Urinary bladder (tissue), 4 donors: Measurements from ENCODE around the gene CTSD. TPM values are rescaled to one million over a fixed set of nuclear protein-coding genes. Genes with fewer than 3 reads are reported as not detected.
"Not testable (repeated sequence)": the region's sequence is repeated elsewhere in the genome, so short reads cannot be mapped to it uniquely, and the experiment has no call there.

Experiments used
- DNase-seq: peaks from one replicate; pipeline ENCODE4 v3.0.0-alpha.2; 2015; ENCODE audit errors: extremely low spot score
- H3K27ac ChIP-seq: one replicate; pipeline ENCODE4 v1.5.1; 2013; ENCODE audit warnings: low read depth, mild to moderate bottlenecking, moderate library complexity
- H3K36me3 ChIP-seq: one replicate; pipeline ENCODE4 v1.6.1; 2013; ENCODE audit warnings: mild to moderate bottlenecking, moderate library complexity; ENCODE audit not compliant: insufficient read depth
- H3K4me1 ChIP-seq: one replicate; pipeline ENCODE4 v1.6.1; 2013; ENCODE audit warnings: mild to moderate bottlenecking, moderate library complexity; ENCODE audit not compliant: insufficient read depth
- H3K4me3 ChIP-seq: one replicate; pipeline ENCODE4 v1.5.1; 2013; ENCODE audit warnings: low read depth, low read length
- WGBS: extraction: QIAGEN DNeasy Blood & Tissue Kit; methylation state at CpG from one replicate; pipeline ENCODE4 v1.1.7; 2013; 5-methylcytosine and 5-hydroxymethylcytosine counted together
- polyA plus RNA-seq: library from polyadenylated mRNA; stranded (reverse); fragments of 200-250 nt; gene quantifications from one replicate; pipeline ENCODE4 v1.2.3, GENCODE V29; 2013
- total RNA-seq: library from RNA; depleted of rRNA; stranded (reverse); fragments of >200 nt; gene quantifications from one replicate; pipeline ENCODE4 v1.2.3, GENCODE V29; 2014
- donor health status: healthy with polysubstance abuse.
- donor health status: healthy.

CTSD gene
- total and polyA plus RNA-seq, 2 donors, result 76.4 to 495 TPM

GRCh38 chr11:1769304-1769936 lies 5.7 kb upstream of the CTSD start:
- H3K27ac ChIP-seq, H3K4me1 ChIP-seq, H3K36me3 ChIP-seq, DNase-seq, H3K4me3 ChIP-seq: not testable (repeated sequence)
- WGBS, result 68% methylated on average over 9 of the region's 9 CpGs

- no peak overlapping the region for H3K4me3 ChIP-seq
- 80% methylated on average over 7 of the region's 7 CpGs for whole genome bisulfite sequencing
- no peak overlapping the region for H3K27ac ChIP-seq
- DNase-seq, result no peak
- no peaks in the 10 kb centered on the region for H3K36me3 ChIP-seq
- no peaks in the 10 kb centered on the region for H3K4me1 ChIP-seq
Observed at GRCh38 chr11:1768141-1768469, 4.4 kb upstream of the CTSD start.

GRCh38 chr11:1767399-1768140 lies 3.8 kb upstream of the CTSD start:
- Histone ChIP-seq H3K36me3 (no peaks in the 10 kb centered on the region), H3K4me3 (no peak overlapping the region), H3K27ac (no peak overlapping the region), H3K4me1 (no peaks in the 10 kb centered on the region)
- DNase-seq, result no peak
- 87% methylated on average over 19 of the region's 19 CpGs for WGBS

GRCh38 chr11:1766719-1767398 lies 3.1 kb upstream of the CTSD start:
- DNase-seq, result no peak
- Histone ChIP-seq H3K4me1 (no peaks in the 10 kb centered on the region), H3K36me3 (no peaks in the 10 kb centered on the region), H3K27ac (no peak overlapping the region), H3K4me3 (no peak overlapping the region)
- WGBS, result 91% methylated on average over 22 of the region's 22 CpGs

GRCh38 chr11:1765871-1766718 lies 2.4 kb upstream of the CTSD start:
- 86% methylated on average over 28 of the region's 28 CpGs for WGBS
- Histone ChIP-seq H3K36me3 (no peaks in the 10 kb centered on the region), H3K27ac (no peak overlapping the region), H3K4me1 (no peaks in the 10 kb centered on the region), H3K4me3 (no peak overlapping the region)
- no peak for DNase-seq

- DNase-seq, result no peak
- no peaks in the 10 kb centered on the region for H3K36me3 ChIP-seq
- H3K27ac ChIP-seq, result peak overlapping the region; percentile 79
- WGBS, result 3% methylated on average over 32 of the region's 32 CpGs
- H3K4me1 ChIP-seq, result no peaks in the 10 kb centered on the region
- H3K4me3 ChIP-seq, result peak overlapping the region; percentile 85
Observed at GRCh38 chr11:1763336-1763795, 361 bp downstream of the CTSD start.

- 45% methylated on average over 16 of the region's 16 CpGs for WGBS
- Histone ChIP-seq H3K36me3 (peaks cover 2% of the 10 kb centered on the region), H3K27ac (peak overlapping the region; percentile 79), H3K4me3 (peak overlapping the region; percentile 85), H3K4me1 (no peaks in the 10 kb centered on the region)
- no peak for DNase-seq
Observed at GRCh38 chr11:1762537-1763302, 1.0 kb downstream of the CTSD start.

- H3K36me3 ChIP-seq, result peaks cover 2% of the 10 kb centered on the region
- H3K4me3 ChIP-seq, result peak overlapping the region; percentile 85
- WGBS, result 80% methylated on average over 12 of the region's 12 CpGs
- no peaks in the 10 kb centered on the region for H3K4me1 ChIP-seq
- peak overlapping the region; percentile 79 for H3K27ac ChIP-seq
- DNase-seq, result no peak
Observed at GRCh38 chr11:1761857-1762536, 1.7 kb downstream of the CTSD start.

GRCh38 chr11:1761110-1761856 lies 2.4 kb downstream of the CTSD start:
- Histone ChIP-seq H3K4me3 (no peak overlapping the region), H3K4me1 (no peaks in the 10 kb centered on the region), H3K27ac (no peak overlapping the region), H3K36me3 (peaks cover 2% of the 10 kb centered on the region)
- no peak for DNase-seq
- WGBS, result 85% methylated on average over 28 of the region's 28 CpGs

- Histone ChIP-seq H3K36me3 (peaks cover 2% of the 10 kb centered on the region), H3K4me1 (no peaks in the 10 kb centered on the region), H3K4me3 (no peak overlapping the region), H3K27ac (peak overlapping the region; percentile 54)
- WGBS, result 55% methylated on average over 23 of the region's 23 CpGs
- DNase-seq, result no peak
Observed at GRCh38 chr11:1760351-1761109, 3.2 kb downstream of the CTSD start.

GRCh38 chr11:1759851-1760220 lies 3.9 kb downstream of the CTSD start:
- peaks cover 4% of the 10 kb centered on the region for H3K36me3 ChIP-seq
- H3K4me3 ChIP-seq, result no peak overlapping the region
- no peaks in the 10 kb centered on the region for H3K4me1 ChIP-seq
- DNase-seq, result no peak
- peak overlapping the region; percentile 27 for H3K27ac ChIP-seq
- 74% methylated on average over 5 of the region's 5 CpGs for WGBS
